Muscle layer of colon (tissue), 2 donors: Measurements from ENCODE around the gene C11orf54.

Source experiments
- H3K27ac ChIP-seq: one replicate; pipeline ENCODE4 v1.7.0; 2013; ENCODE audit warnings: low read depth, mild to moderate bottlenecking, low read length, moderate library complexity
- H3K27me3 ChIP-seq, 2 donors: one replicate each; pipeline ENCODE4 v1.7.0; 2013; ENCODE audit warnings: low read length in 2 of 2, mild to moderate bottlenecking in 2 of 2; ENCODE audit not compliant: insufficient read depth in 2 of 2, control insufficient read depth in 1 of 2
- H3K36me3 ChIP-seq: one replicate; pipeline ENCODE4 v1.7.0; 2013; ENCODE audit warnings: mild to moderate bottlenecking, low read length; ENCODE audit not compliant: insufficient read depth
- H3K4me1 ChIP-seq: one replicate; pipeline ENCODE4 v1.7.0; 2013; ENCODE audit warnings: mild to moderate bottlenecking, low read length; ENCODE audit not compliant: insufficient read depth
- H3K4me3 ChIP-seq, 2 donors: one replicate each; pipeline ENCODE4 v1.7.0; 2013; ENCODE audit warnings: low read length in 2 of 2, low read depth in 1 of 2, mild to moderate bottlenecking in 1 of 2, moderate library complexity in 1 of 2
- H3K9ac ChIP-seq: one replicate; pipeline ENCODE4 v1.7.0; 2013; ENCODE audit warnings: low read length
- H3K9me3 ChIP-seq: one replicate; pipeline ENCODE4 v1.7.0; 2013; ENCODE audit warnings: mild to moderate bottlenecking, low read length
- donor health status: abdominal sarcoma.
- donor health status: Adenocarcinoma of cecum.

C11orf54 gene

DNA sequence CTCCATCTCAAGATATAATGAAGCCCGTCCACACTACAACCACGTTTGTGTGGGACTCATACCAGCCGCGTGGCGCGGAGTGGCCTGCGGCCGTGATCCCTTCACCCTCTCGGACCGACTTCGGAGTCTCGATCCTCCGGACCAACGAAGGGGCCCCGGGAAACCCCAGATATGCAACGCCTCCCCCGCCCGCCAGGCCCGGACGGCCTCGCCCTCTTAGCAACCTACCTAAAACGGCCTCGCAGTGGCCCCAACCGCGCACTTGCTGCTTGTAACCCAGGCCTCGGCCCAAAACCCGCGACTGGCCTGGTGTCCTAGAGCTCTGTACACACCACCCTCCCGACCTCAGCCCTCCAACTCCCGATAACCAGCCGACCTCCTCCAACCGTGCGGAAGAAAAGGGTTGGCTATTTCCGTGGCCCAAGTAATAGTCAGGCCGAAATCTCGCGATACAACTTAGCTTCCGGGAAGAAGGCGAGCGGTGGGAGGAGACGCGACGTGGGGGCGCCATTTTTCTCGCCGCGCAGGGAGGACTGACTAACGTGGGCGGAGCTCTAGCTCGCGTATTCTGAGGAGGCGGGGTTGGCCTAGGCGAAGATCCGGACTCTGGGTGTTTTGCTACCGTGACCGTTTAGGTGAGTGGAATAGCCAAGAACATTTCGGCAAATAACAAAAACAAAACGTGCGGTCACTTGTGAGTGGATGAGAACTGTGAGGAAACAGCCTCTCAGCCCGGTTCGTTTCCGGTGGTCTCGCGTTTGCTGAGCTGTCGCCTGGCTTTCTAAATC, at the start of gene C11orf54, which contains the start of gene TAF1D:
Gene C11orf54, plus strand, starts transcription at position 579 of the 788 bp plus-strand sequence. CDS start 5,722 bp downstream, outside the sequence.
Gene TAF1D, minus strand, starts transcription at position 402 of the 788 bp plus-strand sequence. CDS start 2,191 bp downstream, outside the sequence.
- peak within 1 kb of the TSS; percentile 84 to 87 for H3K4me3 ChIP-seq
- H3K9me3 ChIP-seq = no peaks in the 10 kb centered on the region
- H3K9ac ChIP-seq = peak within 1 kb of the TSS; percentile 85
- peaks cover 26% of the 10 kb centered on the region for H3K36me3 ChIP-seq
- H3K27ac ChIP-seq = peak within 1 kb of the TSS; percentile 91
- peaks cover 32% of the 10 kb centered on the region for H3K4me1 ChIP-seq
- no peaks in the 10 kb centered on the region for H3K27me3 ChIP-seq

DNA sequence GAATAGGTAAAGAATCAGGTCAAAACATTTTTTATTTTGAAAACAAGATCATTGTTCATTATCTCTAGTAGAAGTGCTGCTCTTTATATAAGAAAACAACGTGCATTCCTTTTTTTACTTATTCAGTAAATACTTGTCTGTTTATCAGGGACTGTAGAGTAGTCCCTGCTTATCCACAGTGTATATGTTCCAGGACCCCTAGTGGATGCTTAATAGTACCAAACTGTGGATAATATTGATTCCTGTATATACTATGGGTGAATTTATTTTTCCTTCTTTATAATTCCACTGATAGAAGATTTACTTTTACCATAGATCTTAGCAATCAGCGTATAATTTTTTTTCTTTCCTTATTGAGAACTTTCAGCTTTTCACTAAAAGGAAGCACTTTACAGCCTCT, 47.4 kb upstream of the C11orf54 start:
- H3K9ac ChIP-seq = no peak overlapping the region
- H3K4me1 ChIP-seq = no peaks in the 10 kb centered on the region
- no peak overlapping the region for H3K27ac ChIP-seq
- no peak overlapping the region for H3K4me3 ChIP-seq
- H3K36me3 ChIP-seq = peaks cover 60% of the 10 kb centered on the region
- H3K9me3 ChIP-seq = no peaks in the 10 kb centered on the region
- no peaks in the 10 kb centered on the region for H3K27me3 ChIP-seq

DNA sequence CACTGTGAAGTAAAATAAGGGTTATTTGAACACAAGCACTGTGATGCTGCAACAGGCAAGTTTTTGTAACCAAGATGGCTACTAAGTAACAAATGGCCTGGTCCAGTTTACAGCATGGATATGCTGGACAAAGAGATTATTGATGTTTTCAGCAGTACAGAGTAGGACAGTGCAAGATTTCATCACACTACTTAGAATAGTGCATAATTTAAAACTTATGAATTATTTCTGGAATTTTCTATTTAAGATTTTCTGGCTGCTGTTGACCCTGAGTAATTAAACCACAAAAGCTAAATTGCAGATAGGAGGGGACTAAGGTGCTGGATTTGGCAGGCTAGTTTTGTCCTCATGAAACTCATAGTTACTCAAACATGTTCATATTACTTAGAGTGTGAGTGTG, 46.9 kb upstream of the C11orf54 start:
- no peaks in the 10 kb centered on the region for H3K27me3 ChIP-seq

DNA sequence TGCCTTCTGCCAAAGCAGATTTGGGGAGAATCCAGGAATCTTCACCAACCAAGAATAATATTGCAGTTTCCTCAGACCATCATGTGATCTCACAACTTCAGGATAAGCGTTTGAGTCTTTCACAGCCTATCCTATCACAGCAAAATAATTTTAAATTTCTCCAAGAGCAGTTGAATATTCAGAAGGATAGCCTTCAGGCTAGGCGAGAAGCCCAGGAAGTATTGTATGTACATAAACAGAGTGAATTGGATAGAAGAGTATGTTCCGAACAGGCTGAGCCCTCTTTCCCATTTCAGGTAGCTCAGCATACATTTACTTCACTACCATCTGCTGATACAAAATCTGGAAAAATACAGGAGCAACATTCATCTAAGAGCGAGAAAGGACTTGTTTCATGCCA, 43.9 kb upstream of the C11orf54 start:
- peaks cover 53% of the 10 kb centered on the region for H3K36me3 ChIP-seq
- no peaks in the 10 kb centered on the region for H3K27me3 ChIP-seq
- H3K9me3 ChIP-seq = no peaks in the 10 kb centered on the region
- no peaks in the 10 kb centered on the region for H3K4me1 ChIP-seq
- no peak overlapping the region for H3K27ac ChIP-seq
- no peak overlapping the region for H3K4me3 ChIP-seq
- no peak overlapping the region for H3K9ac ChIP-seq

More for the DNA sequence above, 46.9 kb upstream of the C11orf54 start:
- Histone ChIP-seq H3K4me1 (no peaks in the 10 kb centered on the region), H3K36me3 (peaks cover 60% of the 10 kb centered on the region), H3K4me3 (no peak overlapping the region), H3K9me3 (no peaks in the 10 kb centered on the region), H3K27ac (no peak overlapping the region), H3K9ac (no peak overlapping the region)

DNA sequence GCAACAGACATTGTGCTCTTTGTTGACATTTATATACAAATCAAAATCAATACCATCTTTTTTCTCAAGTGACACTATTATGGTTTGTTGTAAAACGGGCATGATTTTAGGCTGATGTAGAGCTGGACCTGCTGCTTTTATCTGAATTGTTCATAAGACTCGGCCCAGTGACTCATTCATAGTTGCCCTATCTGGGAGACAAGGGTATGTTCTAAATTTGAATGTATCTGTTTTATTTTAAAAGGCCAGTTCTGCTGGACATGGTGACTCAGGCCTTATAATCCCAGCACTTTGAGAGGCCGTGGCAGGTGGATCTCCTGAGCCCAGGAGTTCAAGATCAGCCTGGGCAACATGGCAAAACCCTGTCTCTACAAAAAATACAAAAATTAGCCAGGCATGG, 40.6 kb upstream of the C11orf54 start:
- Histone ChIP-seq H3K27ac (no peak overlapping the region), H3K4me1 (no peaks in the 10 kb centered on the region), H3K4me3 (no peak overlapping the region), H3K9ac (no peak overlapping the region), H3K36me3 (peaks cover 44% of the 10 kb centered on the region), H3K27me3 (no peaks in the 10 kb centered on the region), H3K9me3 (no peaks in the 10 kb centered on the region)

DNA sequence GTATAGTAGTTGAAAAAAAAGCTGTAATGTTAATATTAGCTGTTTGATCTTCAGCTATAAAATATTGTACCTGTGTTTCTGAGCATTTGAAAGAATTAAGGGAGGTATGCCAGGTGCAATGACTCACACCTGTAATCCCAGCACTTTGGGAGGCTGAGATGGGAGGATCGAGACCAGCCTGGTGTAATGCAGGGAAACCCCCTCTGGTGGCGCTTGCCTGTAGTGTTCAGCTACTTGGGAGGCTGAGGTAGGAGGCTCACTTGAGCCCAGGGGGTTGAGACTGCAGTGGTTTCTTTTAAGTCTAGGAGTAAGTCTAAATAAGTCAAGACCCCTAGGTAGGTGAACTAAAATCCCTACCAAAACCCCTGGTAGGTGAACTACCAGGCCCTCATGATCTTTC, 37.2 kb upstream of the C11orf54 start:
- Histone ChIP-seq H3K27ac (no peak overlapping the region), H3K9me3 (no peaks in the 10 kb centered on the region), H3K4me3 (no peak overlapping the region), H3K36me3 (peaks cover 21% of the 10 kb centered on the region), H3K9ac (no peak overlapping the region), H3K27me3 (no peaks in the 10 kb centered on the region), H3K4me1 (no peaks in the 10 kb centered on the region)

DNA sequence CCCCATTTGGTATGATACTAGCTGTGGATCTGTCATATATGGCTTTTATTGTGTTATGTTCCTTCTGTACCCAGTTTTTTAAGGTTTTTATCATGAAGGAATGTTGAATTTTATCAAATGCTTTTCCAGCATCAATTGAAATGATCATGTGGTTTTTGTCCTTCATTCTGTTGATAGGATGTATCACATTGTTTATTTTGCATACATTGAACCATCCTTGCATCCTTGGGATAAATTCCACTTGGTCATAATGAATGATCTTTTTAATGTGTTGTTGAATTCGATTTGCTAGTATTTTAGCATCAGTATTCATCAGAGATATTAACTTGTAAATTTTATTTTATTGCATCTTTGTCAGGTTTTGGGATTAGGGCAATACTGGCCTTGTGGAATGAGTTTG, 31.2 kb upstream of the C11orf54 start:
- Histone ChIP-seq H3K27ac (no peak overlapping the region), H3K36me3 (peaks cover 16% of the 10 kb centered on the region), H3K9ac (no peak overlapping the region), H3K9me3 (no peaks in the 10 kb centered on the region), H3K27me3 (no peaks in the 10 kb centered on the region), H3K4me1 (no peaks in the 10 kb centered on the region), H3K4me3 (no peak overlapping the region)

DNA sequence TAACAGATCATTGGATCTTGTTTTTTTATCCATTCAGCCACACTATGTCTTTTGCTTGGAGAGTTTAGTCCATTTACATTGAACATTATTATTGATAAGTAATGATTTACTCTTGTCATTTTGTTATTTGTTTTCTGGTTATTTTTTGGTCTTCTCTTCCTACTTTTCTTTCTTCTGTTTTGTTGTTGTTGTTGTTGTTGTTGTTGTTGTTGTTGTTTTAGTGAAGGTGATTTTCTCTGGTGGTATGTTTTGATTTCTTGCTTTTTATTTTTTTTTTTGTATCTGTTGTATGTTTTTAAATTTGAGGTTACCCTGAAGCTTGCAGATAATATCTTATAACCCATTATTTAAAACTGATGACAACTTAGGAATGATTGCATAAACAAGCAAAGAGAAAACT, 28.8 kb upstream of the C11orf54 start:
- no peak overlapping the region for H3K9ac ChIP-seq
- peaks cover 25% of the 10 kb centered on the region for H3K36me3 ChIP-seq
- no peaks in the 10 kb centered on the region for H3K27me3 ChIP-seq
- no peak overlapping the region for H3K4me3 ChIP-seq
- no peaks in the 10 kb centered on the region for H3K4me1 ChIP-seq
- H3K9me3 ChIP-seq = no peaks in the 10 kb centered on the region
- H3K27ac ChIP-seq = no peak overlapping the region

DNA sequence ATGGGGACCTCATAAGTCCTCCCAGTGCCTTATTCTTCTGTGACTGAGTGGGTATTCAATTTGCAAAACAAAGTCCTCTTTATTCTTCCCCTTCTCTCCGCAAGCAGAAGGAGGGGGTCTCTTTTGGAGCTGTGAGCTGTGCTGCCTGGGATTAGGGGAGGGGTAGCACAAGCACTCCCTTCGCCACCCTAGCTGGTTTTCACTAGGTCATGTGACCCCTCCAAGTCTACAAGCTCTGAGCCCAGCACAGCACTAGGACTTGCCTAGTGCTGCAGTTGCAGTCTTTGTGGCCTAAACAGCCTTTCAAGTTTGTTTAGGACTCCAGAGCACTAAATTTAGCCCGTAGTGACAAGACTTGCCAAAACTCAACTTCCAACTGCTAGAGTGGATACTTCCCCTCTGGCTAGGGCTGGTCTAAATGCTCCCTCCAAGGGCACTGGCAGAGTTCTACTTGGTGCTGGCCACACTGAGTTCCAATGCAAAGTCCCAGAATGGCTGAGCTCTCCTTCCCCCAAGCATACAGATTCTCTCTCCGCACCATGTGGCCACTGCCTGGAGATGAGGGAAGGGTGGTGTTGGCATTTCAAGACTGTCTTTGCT, 25.6 kb upstream of the C11orf54 start:
- Histone ChIP-seq H3K36me3 (peaks cover 23% of the 10 kb centered on the region), H3K4me1 (no peaks in the 10 kb centered on the region), H3K9me3 (no peaks in the 10 kb centered on the region), H3K27me3 (no peaks in the 10 kb centered on the region), H3K4me3 (no peak overlapping the region), H3K9ac (no peak overlapping the region), H3K27ac (no peak overlapping the region)

DNA sequence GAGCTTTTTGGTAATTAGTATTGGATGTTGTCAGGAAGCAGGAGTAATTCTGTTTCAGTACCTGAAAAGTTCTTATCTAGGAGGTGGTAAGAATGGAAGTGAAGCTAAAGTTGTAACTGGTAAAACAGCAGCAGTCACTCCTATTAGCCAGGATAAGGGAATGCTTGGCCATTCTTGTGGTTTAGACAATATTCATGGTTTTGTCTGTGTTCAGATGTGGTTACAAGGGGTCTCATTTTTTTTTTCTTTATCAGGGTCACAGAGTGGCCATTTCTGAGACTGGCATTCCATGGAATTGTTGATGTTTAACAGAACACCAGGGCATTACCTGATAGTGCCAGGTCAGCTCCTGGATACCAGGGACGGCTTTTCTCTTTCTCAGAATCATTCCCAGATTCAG, 24.0 kb upstream of the C11orf54 start:
- Histone ChIP-seq H3K9me3 (no peaks in the 10 kb centered on the region), H3K9ac (no peak overlapping the region), H3K27me3 (no peaks in the 10 kb centered on the region), H3K4me3 (no peak overlapping the region), H3K4me1 (no peaks in the 10 kb centered on the region), H3K27ac (no peak overlapping the region), H3K36me3 (peaks cover 34% of the 10 kb centered on the region)

DNA sequence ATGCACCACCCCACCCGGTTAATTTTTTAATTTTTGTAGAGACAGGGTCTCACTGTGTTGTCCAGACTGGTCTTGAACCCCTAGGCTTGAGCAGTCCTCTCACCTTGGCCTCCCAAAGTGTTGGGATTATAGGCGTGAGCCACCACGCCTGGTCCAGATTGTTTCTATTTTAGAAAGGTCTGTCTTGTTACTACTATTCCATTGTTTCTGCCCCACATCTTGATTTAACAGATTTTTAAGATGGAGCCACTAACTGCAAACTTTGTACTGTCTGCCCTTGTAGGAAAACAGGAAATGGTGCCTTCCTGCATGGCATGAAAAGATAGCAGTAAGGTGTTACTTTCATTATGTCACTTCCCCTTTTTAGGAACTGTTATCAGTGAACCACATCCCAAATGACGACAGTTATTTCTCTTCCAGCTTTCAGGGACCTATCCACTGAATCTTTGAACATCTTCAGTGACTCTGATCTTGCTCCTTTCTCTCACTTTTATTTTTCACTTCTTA, 23.4 kb upstream of the C11orf54 start:
- Histone ChIP-seq H3K9me3 (no peaks in the 10 kb centered on the region), H3K27ac (no peak overlapping the region), H3K4me1 (no peaks in the 10 kb centered on the region), H3K36me3 (peaks cover 34% of the 10 kb centered on the region), H3K27me3 (no peaks in the 10 kb centered on the region), H3K4me3 (no peak overlapping the region), H3K9ac (no peak overlapping the region)
